ENCODE results near the gene SUCLA2. TPM values are rescaled to one million over a fixed set of nuclear protein-coding genes. Genes with fewer than 3 reads are reported as not detected.

SUCLA2 gene
- total RNA-seq = 48.1 and 69.4 TPM in 2 replicates

DNA sequence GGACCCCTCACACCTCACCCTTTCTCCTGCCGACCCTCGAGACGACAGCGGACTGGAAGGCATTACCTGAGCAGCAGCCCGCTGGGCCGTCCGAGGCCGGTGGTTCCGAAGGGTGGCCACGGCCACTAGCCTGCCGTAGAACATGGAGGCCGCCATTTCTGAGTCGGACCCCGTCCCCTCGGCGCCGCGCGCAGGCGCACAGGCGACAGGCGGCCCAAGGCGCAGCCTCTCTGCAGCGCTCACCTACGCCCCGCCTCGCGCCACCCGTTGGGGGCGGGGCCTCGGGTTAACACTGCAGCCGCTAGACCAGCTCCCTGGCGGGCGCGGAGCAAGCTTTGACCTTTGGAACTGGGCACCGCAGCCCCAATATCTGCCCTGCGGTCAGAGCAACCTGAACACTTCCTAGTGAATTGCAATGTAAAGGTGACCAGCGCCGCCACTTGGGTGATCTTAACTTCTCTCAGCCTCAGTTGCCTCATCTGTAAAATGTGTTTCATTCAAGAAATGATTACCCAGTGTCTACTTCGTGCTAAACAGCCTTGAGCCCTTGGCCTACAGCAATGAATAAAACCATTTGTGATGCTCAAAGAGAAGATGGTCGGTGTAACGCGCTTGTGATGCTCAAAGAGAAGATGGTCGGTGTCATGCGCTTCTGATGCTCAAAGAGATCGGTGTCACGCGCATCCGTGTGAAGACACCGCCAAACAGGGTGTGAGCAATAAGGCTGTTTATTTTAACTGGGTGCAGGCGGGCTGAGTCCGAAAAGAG is at the start of gene SUCLA2:
Gene SUCLA2, minus strand, starts transcription at position 160 of the 768 bp plus-strand sequence. Its CDS starts 4 bp downstream, at position 156.

DNA sequence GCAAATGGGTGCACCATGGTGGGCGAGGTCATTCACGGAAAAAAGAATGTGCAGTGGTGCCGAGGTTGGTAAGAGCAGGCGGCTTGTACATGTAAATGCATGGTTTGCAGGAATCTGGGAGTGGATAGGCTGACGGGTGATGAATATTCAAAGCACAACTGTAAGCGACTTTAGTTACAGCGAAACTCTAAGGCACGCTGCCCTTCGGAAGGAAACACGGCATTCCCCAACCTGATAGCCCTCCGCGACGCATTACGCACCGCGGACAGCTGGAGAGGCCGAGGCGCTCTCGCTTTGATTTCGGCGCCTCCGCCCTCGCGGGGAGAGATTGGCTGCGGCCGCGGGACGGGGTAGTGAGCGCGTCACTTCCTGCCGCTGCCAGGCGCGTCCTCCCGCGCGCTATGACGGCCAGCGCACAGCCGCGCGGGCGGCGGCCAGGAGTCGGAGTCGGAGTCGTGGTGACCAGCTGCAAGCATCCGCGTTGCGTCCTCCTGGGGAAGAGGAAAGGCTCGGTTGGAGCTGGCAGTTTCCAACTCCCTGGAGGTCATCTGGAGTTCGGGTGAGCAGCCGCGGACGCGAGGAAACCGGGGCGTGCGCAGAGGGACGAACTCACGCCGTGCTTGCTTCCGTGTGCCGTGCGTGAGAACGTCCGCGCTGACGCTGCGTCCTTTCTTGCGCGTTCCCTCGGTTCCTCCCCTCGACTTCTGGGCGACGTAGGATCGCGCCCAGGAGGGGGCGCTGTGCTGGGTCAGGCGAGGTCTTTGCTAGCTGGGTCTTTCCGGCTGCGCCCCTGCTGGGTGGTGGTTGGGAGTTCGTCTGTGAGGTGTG is 36.5 kb upstream of the SUCLA2 start, which contains the start of gene NUDT15:
Gene NUDT15, plus strand, starts transcription at position 381 of the 828 bp plus-strand sequence. Its CDS starts 21 bp downstream, at position 402.

Other genes with a start within 250 kb of the SUCLA2 start
- 12.7 and 29.2 TPM in 2 replicates for gene NUDT15, start 36.5 kb upstream of the SUCLA2 start, total RNA-seq
- 23.5 and 36.8 TPM in 2 replicates for gene MED4, start 93.8 kb upstream of the SUCLA2 start, total RNA-seq
- 170 and 178 TPM in 2 replicates for gene ITM2B, start 231.9 kb upstream of the SUCLA2 start, total RNA-seq

Data from smooth muscle cell of trachea (primary cell).